ENCODE data around the gene CNPY4.
"Not testable (repeated sequence)": the region's sequence is repeated elsewhere in the genome, so short reads cannot be mapped to it uniquely, and the experiment has no call there.

Gene CNPY4

GRCh38 chr7:100119970-100120732, 717 bp downstream of the CNPY4 start:
- peak; percentile 23 for DNase-seq

- DNase-seq, result no peak
These were observed 1.3 kb downstream of the CNPY4 start for GRCh38 chr7:100120733-100121036.

DNA sequence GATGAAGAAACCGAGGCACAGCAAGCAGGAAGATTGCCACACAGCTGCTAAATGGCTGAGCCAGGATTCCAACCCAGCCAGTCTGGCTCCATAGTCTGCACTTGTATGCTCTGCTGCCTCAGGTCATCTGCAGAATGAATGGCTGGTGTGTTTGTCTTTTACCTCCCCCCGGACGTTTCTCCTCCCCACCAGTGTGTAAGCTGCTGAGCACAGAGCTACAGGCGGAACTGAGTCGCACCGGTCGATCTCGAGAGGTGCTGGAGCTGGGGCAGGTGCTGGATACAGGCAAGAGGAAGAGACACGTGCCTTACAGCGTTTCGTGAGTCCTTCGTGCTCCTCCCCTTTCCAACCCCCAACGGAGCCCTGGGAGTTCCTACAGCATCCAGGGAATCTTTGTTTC, 2.6 kb downstream of the CNPY4 start:
- peak; percentile 98 for DNase-seq

- DNase-seq, result no peak
These were observed 3.1 kb downstream of the CNPY4 start for GRCh38 chr7:100122568-100122967.

GRCh38 chr7:100124301-100125230, 5.1 kb downstream of the CNPY4 start:
- DNase-seq, result no peak

DNA sequence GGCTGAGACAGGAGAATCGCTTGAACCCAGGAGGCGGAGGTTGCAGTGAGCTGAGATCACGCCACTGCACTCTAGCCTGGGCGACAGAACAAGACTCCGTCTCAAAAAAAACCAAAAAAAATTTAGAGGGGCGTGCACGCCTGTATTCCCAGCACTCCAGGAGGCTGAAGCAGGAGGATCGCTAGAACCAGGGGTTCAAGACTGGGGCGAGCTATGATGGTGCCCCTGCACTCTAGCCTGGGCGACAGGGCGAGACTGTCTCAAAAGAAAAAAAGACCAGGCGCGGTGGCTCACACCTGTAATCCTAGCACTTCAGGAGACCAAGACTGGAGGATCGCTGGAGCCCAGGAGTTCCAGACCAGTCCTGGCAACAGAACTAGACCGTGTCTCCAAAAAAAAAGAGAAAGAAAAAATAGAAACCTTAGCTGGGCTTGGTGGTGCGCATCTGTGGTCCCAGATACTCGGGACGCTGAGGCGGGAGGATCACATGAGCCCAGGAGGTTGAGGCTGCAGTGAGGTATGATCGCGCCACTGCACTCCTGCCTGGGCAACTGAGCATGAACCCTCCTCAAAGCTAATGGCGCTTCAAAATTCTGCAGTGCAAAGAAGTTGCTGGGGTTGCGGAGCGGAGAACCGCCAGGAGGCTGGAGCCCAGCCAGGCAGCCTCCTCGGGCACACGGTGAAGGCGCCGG, 7.0 kb downstream of the CNPY4 start:
- no peak for DNase-seq

- peak; percentile 92 for DNase-seq
These were observed 7.8 kb downstream of the CNPY4 start, which contains the start of gene MBLAC1 for GRCh38 chr7:100126931-100127865. Gene MBLAC1 (plus strand): TSS chr7:100126967. CDS start chr7:100127396, 429 bp downstream.

- peak; percentile 30 for DNase-seq
These were observed 8.6 kb downstream of the CNPY4 start for GRCh38 chr7:100127866-100128636.

GRCh38 chr7:100128637-100128963, 9.2 kb downstream of the CNPY4 start:
- DNase-seq, result no peak

GRCh38 chr7:100130220-100130607, 10.8 kb downstream of the CNPY4 start:
- DNase-seq, result peak; percentile 80

DNA sequence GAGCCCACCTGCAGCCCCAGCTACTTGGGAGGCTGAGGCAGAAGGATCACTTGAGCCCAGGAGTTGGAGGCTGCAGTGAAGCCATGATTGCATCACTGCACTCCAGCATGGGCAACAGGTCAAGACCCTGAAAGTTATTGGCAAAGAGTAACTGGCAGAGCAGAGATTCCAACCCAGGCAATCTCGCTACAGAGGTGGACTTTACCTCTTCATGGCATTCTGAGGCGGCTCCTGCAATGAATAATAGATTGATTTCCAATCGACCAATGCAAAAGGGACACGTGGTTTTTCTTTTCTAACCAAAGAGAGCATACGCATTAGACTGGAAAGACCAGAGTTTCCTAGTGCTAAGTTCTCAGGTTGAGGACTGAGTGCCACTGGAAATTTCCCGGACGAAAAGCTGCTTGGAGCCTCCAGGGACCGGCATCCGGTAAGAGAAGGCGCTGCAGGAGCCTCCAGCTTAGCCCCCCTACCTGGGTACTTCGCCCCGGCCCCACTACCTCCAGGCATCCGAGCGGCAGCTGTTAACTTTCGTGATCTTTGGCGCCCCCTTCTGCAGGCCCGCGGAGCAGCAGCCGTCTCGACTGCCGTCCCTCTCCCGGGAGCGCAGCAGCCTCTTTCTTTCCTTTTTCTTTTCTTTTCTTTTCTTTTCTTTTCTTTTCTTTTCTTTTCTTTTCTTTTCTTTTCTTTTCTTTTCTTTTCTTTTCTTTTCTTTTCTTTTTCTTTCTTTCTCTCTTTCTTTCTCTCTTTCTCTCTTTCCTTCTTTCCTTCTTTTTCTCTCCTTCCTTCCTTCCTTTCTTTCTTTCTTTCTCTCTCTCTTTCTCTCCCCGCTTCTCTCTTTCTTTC, 11.4 kb downstream of the CNPY4 start:
- peak; percentile 68 for DNase-seq

GRCh38 chr7:100132126-100132525, 12.7 kb downstream of the CNPY4 start:
- peak; percentile 65 for DNase-seq

DNA sequence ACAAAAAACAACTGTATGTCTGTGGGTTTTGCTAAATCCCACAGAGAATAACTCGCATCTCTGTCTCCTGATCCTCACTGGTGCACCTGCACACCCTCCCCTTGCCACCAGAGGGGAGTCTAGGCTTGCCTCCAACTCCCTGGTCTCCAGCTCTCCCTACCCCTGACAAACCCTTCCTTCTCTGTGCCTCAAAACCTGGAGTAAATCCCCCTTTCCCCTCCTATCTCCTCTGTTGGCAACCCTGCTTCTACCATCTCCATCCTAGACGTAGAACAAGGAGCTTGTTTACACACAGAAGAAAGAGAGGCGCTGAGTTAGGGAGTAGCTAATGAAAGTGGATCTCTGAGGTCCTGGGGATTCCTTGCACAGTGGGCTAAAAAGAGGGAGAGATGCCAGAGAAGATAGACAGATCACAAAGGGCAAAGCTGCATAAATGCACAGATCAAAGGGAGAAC, 13.3 kb downstream of the CNPY4 start:
- peak; percentile 49 for DNase-seq

GRCh38 chr7:100137851-100138760, 18.7 kb downstream of the CNPY4 start:
- peak; percentile 58 for DNase-seq

DNA sequence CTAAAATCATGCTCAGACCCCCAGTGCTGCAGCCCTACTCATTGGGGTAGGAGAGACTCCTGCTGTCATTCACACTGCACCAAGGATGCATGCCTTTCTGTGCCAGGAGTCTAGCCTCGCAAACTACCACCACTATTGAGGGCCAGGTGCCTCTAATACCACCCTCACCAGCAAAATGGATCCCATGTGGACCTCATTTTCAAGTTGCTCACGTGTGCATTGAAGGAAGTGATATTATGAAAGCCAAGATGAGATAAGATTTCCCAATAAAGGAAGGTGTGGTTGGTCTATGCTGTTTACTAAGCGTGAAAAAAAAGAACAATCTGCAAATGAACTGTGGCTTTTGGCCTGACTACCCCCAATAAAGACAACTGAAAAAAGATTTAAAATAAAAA, 22.1 kb downstream of the CNPY4 start:
- no peak for DNase-seq

DNA sequence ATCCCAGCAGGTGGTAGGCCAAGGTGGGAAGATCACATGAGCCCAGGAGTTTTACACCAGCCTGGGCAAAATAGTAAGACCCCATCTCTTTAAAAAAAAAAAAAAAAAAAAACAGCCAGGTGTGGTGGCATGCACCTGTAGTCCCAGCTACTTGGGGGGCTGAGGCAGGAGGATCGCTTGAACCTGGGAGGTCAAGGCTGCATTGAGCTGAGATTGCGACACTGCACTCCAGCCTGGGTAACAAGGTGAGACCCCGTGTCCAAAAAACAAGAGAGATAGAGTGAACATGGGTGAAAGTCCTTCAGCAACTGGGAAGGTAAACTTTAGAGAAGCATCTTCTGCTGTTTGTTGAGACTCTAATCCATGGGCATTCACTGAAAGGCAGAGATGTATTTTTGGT, 23.0 kb downstream of the CNPY4 start:
- no peak for DNase-seq

- not testable (repeated sequence) for DNase-seq
These were observed 26.9 kb downstream of the CNPY4 start for GRCh38 chr7:100146350-100146749.

DNA sequence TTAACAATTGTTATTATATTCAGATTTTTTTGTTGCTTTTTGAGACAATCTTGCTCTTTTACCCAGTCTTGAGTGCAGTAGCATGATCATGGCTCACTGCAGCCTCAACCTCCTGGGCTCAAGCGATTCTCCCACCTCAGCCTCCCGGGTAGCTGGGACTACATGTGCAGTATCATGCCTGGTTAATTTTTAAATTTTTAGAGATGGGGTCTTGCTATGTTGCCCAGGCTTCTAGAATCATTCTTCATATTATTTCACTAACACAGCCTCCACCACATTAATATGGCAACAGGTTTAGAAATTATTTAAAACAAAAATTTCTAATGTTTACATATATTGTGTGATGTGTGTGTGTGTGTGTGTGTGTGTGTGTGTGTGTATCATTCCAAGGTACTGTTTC, 27.8 kb downstream of the CNPY4 start:
- DNase-seq, result no peak

DNA sequence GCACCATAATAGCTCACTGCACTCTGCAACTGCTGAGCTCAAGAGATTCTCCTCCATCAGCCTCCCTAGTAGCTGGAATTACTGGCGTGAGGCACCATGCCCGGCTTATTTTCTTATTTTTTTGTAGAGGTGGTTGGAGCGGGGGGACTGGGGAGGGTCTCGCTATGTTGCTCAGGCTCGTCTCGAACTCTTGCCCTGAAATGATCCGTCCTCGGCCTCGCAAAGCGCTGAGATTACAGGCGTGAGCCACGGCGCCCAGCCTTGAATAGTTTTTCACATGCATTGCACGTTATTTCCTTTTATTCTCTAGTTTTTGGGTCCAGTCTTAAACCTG, 28.8 kb downstream of the CNPY4 start:
- DNase-seq, result no peak

Measured in NCI-H2029 (cell line).